NCI-H2227 (cell line): Measurements from ENCODE around the gene MDP1.
A peak's percentile ranks its signal among the peaks of the same experiment; 100 is the strongest.
"Not testable (repeated sequence)": the region's sequence is repeated elsewhere in the genome, so short reads cannot be mapped to it uniquely, and the experiment has no call there.

Experiments
- DNase-seq: peaks from one replicate; lab custom pipeline; 2025; ENCODE audit not compliant: unreplicated experiment; lab: John Stamatoyannopoulos, UW

MDP1 gene

DNA sequence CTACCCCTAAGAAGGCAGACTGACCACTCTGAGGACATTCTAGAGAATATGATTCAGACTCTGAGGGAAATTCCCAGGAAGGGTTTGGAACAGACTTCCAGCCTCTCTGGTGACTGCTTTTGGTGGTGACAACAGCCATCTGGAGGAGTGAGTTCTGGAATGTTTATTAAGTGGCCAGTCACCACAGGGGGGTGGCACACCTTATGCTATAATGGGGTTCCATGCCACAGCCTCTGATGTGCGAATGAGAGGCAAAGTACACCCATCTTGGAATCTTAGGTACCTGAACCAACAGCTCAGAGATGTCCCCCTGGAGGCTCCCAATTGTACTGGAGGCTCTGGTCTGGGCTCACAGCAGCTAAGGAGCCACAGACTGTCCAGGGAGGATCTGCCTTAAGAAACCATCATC, 36.0 kb upstream of the MDP1 start:
- DNase-seq, result no peak

DNA sequence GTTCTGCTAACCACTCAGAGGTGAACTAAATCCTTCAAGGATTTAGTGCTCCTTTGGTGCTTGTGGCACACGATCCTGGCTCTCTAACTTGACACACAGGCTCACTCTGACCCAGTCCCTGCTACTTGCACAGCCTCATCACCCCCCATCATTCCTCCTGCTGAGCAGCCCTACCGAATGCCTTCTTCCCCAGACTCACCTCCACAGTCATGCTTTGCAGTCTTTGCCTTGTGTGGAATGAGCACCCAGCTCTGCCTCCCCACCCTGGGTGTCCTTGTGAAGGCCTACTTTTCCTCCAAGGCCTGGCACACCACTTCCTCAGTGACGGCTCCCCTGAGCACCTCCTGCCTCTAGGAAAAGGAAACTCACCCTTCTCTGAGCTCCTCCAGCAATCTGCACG, 34.5 kb upstream of the MDP1 start:
- DNase-seq, result no peak

DNA sequence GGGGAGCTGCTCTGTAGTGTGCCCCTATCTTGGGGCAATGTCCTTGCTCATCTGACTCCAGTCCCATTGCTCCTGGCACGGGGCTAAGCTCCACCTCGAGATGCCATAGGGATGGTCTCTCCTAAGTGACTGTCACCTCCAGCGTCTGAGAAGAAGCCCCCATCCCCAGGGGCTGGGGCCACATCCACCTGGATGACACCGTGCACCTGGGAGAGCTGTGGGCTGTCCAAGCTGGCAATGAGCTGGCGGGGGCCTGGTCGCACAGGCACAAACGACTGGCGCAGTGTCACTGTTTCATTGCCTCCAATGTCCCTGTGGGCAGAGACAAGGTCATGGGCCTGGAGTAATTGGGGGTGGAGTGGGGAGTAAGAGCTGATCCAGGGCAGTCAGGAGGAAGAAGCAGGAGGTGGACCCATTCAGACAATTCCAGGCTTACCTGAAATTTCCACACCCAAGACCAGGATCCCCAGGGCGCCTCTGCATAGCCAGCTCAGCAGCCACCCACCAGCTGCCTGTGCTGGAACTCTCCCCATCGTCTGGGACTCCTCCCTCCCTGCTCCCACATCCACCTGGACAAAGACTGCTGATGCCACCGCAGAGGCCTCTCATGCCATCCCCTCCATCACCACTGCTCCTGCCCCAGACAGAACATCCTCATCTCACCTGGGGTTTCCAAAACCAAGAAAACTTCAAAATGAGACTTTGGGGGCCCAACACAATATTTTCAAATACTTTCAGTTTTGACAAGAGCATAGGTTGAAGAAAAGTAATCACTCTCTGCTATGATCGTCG, 33.6 kb upstream of the MDP1 start:
- no peak for DNase-seq

DNA sequence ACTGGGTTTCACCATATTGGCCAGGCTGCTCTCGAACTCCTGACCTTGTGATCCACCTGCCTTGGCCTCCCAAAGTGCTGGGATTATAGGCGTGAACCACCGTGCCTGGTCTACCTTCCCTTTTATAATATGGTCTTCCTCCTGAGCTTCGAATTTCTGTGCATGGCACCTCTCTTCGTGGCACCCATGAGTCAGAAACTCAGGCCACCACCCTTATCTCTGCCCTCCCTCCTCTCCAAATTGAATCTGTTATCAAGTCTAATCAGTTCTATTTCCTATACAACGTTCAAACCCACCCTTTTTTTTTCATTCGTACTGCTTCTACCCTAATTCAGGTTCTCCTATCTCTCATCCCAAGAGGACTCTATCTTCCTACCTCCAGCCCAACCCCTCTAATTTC, 31.6 kb upstream of the MDP1 start:
- no peak for DNase-seq

GRCh38 chr14:24246765-24247212, 30.9 kb upstream of the MDP1 start:
- no peak for DNase-seq

- DNase-seq, result not testable (repeated sequence)
These were observed 29.5 kb upstream of the MDP1 start for GRCh38 chr14:24245350-24245749.

GRCh38 chr14:24243336-24243836, 27.5 kb upstream of the MDP1 start:
- DNase-seq, result peak; percentile 48

DNA sequence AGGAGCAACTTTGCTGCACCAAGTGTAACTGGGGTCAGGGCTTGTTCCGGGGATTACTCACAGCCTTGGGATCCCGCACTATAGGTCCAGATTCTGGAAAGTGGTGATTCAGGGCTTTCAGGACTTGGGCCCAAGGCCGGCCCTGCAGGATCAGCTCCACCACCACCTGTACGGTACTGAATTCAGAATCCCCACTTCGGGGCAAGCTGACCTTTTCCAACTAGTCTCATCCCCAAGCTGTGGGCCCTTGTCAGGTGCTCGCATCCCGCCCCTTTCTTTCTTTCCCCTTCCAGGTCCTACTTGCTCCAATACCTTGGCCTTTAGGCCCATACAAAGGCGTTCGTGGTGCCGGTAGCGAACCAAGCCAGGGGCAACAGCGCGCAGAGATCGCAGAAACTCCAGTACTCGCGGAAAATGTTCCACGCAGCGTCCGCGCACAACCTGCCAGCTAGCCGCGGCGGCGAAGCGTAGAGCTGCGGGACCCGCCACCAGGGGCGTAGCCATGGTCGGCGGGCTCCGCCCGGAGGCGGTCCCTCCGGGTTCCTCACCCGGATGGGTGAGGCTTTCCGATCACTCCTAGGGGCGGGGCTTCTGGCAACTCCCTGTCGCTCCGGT, 26.1 kb upstream of the MDP1 start:
- DNase-seq, result peak; percentile 95

- no peak for DNase-seq
These were observed 24.4 kb upstream of the MDP1 start for GRCh38 chr14:24240110-24240918.

DNA sequence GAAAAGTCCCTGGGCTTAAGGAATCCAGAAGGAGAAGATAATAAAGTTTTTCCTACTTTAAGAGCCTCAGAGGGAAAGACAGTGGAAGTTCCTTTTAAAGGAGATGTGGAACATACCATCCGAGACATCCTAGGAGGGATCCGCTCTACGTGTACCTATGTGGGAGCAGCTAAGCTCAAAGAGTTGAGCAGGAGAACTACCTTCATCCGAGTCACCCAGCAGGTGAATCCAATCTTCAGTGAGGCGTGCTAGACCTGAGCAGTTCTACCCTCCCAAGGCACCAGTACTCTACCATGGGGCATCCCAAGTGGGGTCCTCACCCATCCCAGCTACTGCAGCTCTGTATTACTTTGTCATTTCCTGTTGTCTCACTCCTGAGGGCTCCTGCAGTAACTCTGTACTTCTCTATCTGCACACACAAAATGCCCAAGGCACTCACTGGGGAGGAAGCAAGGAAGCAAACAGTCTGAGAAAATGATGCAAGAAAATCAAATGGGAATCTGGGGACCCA, 22.7 kb upstream of the MDP1 start:
- no peak for DNase-seq

GRCh38 chr14:24238123-24238522, 22.3 kb upstream of the MDP1 start:
- DNase-seq, result no peak

DNA sequence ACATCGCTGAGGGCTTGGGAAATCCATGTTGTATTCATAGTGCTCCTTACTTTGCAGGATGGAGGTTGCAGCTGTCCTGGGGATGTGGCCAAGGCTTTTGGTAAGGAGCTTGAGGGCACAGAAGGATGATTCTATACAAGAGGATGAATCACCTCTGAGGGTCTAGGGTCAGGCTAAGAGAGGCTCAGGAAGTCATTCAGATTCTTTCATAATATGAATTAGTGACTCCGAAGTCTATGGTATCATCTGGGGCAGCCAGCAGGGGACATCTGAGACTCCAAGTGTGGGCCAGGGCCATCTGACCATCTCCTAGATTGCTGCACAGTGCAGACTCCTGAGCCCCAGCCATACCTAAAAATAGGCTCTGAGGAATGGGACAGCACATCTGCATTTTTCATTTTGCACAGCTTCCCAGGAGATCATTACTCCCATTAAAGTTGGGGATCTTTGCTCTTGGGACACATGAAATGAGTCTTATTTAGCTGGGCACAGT, 21.6 kb upstream of the MDP1 start:
- no peak for DNase-seq

DNA sequence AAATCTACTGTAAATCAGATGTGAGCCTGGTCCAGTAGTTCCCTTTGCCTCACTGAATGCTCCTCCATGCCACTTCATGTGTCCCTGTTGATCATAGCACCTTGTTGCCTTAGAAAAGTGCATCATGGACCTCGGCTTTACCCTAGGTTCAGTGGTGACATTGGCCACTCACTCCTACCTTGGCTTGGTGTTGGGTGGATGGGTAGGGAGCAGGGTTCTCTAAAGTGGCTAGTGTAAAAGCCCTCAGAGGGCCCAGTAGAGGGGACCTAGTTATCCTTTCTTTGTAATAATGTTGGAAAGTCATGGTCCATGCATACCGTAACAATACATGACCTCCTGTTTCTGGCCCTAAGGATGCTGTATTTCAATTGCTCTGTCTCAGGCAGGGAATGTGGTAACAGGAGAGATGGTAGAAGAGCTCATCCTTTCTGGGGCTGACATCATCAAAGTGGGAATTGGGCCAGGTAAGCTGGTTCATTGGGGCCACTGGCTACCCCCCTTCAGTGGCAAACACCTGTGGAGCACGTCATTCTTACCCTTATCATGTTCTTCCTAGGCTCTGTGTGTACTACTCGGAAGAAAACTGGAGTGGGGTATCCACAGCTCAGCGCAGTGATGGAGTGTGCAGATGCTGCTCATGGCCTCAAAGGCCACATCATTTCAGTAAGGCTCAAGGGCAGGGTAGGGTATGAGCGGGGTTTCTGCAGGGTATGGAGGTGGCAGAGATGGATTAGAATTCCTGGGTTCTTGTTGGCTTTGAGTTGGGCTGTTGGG, 21.0 kb upstream of the MDP1 start:
- no peak for DNase-seq

GRCh38 chr14:24235804-24236688, 20.2 kb upstream of the MDP1 start:
- DNase-seq, result no peak

DNA sequence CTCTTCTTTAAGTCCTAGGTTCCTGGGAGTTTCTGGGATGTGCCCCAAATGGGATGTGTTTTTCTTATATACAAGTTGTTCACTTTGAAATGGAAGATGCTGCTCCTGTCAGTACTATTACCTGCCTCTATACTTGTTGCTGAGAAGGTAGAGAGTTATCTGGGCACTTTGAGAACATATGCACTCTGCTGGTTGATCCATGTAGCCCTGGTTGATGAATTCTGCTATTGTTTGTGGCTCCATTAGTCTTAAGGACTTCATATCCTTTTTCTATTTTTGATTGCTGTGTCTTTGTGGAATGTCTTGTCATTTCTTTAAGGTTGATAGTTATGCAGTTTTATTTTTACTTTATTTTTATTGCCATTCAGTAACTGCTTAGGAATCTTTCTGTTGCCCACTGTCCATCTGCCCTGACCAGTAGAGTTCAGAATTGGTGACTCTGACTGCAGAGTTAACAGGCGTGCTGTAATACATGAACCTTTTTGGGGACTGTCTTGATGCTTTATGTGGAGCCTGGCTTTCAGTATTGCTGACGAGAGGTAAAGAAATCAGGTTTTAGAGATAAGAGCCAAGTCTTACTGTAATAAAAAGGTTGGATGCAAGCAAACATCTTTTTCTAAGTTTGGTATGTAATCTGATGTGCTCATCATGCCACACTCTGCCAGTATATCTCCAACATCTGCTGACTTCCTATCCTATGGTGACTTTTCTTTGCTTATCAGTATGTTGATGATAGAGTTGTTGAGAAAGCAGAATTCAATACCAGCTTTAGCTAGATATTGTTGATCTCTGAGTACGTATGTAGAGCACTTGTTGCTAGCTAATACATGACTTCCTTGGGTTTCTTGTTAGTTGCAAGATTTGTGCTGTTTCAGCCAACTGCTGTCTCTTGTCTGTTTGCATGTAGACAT, 18.5 kb upstream of the MDP1 start:
- DNase-seq, result no peak

DNA sequence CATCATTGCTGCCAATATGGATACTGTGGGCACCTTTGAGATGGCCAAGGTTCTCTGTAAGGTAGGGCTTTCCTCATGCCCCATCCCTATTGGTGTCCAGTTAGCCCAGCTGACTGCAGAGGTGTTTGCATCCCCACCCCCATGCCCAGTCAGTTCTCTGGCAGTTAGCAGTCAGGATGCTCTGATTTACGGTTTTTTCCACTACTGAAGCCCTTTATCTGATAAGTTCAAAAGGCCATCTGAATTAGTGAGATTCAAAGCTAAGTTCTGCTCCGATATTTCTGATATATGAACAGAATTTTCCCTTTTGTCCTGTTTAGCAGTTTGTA, 17.6 kb upstream of the MDP1 start:
- DNase-seq, result peak; percentile 39

DNA sequence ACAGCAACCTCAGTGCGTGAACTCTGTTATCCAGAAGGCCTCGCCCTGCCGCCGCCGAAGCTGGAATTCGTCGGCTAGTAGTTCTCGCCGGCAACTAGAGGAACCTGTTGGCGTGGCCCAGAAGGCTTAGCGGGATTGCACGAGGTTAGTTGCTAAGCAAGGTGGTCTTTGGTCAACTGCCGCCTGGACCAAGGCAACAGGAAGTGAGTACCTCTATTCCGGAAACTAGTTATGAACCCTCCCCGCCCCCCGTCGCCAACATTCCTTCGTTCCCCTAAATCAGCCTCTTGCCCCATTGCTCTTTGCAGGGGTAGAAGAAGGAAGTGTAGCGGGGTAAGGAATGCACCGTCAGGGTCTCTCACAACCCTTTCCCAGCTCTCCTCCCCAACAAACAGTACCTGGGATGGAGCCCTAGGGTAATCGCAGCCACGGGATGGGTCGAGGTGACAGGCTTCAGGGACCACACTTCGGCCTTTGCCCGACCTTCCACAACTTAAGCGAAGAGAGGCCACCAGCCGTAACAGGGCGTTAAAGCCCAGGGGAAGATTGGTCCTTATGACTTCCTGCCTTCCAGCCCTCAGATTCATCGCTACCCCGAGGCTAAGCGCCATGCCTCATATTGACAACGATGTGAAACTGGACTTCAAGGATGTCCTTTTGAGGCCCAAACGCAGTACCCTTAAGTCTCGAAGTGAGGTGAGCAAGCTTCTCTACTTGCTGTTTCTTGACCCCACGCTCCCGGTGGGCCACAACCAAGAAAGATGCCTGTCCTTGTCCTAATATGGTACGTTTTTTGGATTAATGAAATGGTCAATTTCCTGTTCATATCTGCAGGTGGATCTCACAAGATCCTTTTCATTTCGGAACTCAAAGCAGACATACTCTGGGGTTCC, 17.0 kb upstream of the MDP1 start, which contains the start of gene GMPR2:
GMPR2 (plus strand) TSS at position 285 of the 893 bp plus-strand sequence; CDS start at position 610, 325 bp downstream.
- DNase-seq, result no peak
